Lower leg skin (tissue), 3 donors: Measurements from ENCODE around the gene INPP5B.

Experiments
- POLR2A ChIP-seq, 2 donors: fragments of 450-650 bp; IDR thresholded peaks; one replicate each; pipeline ENCODE4 v1.6.1; 2016 to 2017; ENCODE audit warnings: antibody characterized with exemption in 2 of 2, mild to moderate bottlenecking in 1 of 2, moderate library complexity in 1 of 2
- TF ChIP-seq, protein P1 (sequence below), 3 donors: fragments of 450-650 bp; IDR thresholded peaks; one replicate each; pipeline ENCODE4 v1.5.1; 2016; ENCODE audit warnings: antibody characterized with exemption in 3 of 3, mild to moderate bottlenecking in 3 of 3, moderate library complexity in 2 of 3

DNA sequence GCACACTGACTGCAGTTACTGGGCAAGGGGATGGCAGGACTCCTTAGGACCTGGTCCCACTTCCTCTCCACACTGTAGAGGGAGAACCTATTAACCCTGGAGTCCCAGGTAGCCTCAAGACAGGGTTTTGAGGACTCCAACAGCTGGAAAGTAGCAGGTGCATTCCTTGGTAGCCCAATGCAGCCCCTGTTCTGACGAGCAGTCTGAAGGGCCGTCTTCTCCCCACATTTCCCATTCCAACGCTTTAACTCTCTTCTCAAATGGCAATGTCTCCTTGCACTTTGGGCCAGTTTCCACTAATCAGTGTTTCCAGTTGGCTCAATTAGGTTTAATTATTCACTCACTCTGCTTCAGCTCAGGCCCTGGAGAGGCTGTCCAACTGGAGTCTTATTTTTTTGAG, 8.8 kb upstream of the INPP5B start:
- TF ChIP-seq, protein P1, sequence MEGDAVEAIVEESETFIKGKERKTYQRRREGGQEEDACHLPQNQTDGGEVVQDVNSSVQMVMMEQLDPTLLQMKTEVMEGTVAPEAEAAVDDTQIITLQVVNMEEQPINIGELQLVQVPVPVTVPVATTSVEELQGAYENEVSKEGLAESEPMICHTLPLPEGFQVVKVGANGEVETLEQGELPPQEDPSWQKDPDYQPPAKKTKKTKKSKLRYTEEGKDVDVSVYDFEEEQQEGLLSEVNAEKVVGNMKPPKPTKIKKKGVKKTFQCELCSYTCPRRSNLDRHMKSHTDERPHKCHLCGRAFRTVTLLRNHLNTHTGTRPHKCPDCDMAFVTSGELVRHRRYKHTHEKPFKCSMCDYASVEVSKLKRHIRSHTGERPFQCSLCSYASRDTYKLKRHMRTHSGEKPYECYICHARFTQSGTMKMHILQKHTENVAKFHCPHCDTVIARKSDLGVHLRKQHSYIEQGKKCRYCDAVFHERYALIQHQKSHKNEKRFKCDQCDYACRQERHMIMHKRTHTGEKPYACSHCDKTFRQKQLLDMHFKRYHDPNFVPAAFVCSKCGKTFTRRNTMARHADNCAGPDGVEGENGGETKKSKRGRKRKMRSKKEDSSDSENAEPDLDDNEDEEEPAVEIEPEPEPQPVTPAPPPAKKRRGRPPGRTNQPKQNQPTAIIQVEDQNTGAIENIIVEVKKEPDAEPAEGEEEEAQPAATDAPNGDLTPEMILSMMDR (IDR thresholded peaks at IDR 0.05) = no peak
- no peak for TF ChIP-seq POLR2A (IDR thresholded peaks at IDR 0.05)
